Vagina (tissue), 2 donors: ENCODE measurements around the gene PWWP2B. TPM values are rescaled to one million over a fixed set of nuclear protein-coding genes. Genes with fewer than 3 reads are reported as not detected.

Source experiments
- DNase-seq, 2 donors: peaks; one replicate each; pipeline ENCODE4 v3.0.0-alpha.2; 2017; ENCODE audit errors: extremely low spot score in 2 of 2
- H3K27ac ChIP-seq: fragments of 200-600 bp; sonication (generic); one replicate; pipeline ENCODE4 v1.5.1; 2019
- H3K27me3 ChIP-seq: fragments of 200-600 bp; sonication (generic); one replicate; pipeline ENCODE4 v1.5.1; 2019
- H3K36me3 ChIP-seq, 2 donors: fragments of 200-600 bp; sonication (generic); one replicate each; pipeline ENCODE4 v1.5.1; 2017 to 2019
- H3K4me1 ChIP-seq: fragments of 200-600 bp; sonication (generic); one replicate; pipeline ENCODE4 v1.5.1; 2019
- H3K4me3 ChIP-seq, 2 donors: fragments of 200-600 bp; sonication (generic); 1 replicate in 1 of 2; 2 replicates in 1 of 2; pipeline ENCODE4 v1.5.1; 2016 to 2019
- H3K9me3 ChIP-seq: fragments of 200-600 bp; sonication (generic); one replicate; pipeline ENCODE4 v1.5.1; 2019
- POLR2A ChIP-seq, 2 donors: fragments of 450-650 bp; IDR thresholded peaks; one replicate each; pipeline ENCODE4 v1.6.1; 2017; ENCODE audit warnings: antibody characterized with exemption in 2 of 2, mild to moderate bottlenecking in 2 of 2, moderate library complexity in 2 of 2
- POLR2AphosphoS5 ChIP-seq, 2 donors: sonication (generic); formaldehyde crosslinking; IDR thresholded peaks; one replicate each; pipeline ENCODE4 v1.9.0; 2017; ENCODE audit warnings: antibody characterized with exemption in 2 of 2, mild to moderate bottlenecking in 2 of 2, low read depth in 1 of 2; ENCODE audit not compliant: insufficient read depth in 1 of 2
- intact Hi-C: fragments of 100-400 bp; cut with DNase I; formaldehyde crosslinking; loops from one replicate; pipeline ENCODE4 v1.15.1; 2023
- total RNA-seq: library from RNA; depleted of rRNA; stranded (reverse); fragments of >200 nt; gene quantifications from one replicate; pipeline ENCODE4 v1.2.3, GENCODE V29; 2016
- TF ChIP-seq, protein P1 (sequence below), 3 experiments: fragments of 450-650 bp in 2 of 3; fragments of 200-600 bp in 1 of 3; sonication (generic) in 1 of 3; IDR thresholded peaks; one replicate each; pipeline ENCODE4 v1.5.1; 2017 to 2019; ENCODE audit warnings: antibody characterized with exemption in 3 of 3, mild to moderate bottlenecking in 2 of 3, moderate library complexity in 2 of 3

Gene PWWP2B
- total RNA-seq, 1 donor from 2014 or later: 14.7 TPM

DNA sequence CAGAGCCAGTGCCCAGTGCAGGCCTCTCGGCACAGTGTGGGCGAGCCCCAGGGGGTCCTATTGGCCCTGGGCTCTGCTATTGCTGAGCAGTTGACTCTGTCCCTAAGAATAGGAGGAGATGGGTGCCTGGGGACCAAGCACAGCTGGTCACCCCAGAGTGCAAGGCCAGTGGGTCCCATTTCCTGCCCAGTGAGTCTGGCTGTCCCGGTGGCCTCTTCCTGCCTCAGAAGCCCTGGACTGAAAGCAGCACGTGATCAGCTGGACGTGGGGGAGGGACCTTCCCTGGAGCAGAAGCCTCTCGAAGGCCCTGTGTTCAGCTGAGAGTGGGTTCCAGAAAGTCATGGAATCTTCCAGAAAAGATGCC is 42.0 kb downstream of the PWWP2B start:
- no peak for DNase-seq
- H3K27me3 ChIP-seq: no peaks in the 10 kb centered on the region
- H3K27ac ChIP-seq: no peak overlapping the region
- no peaks in the 10 kb centered on the region for H3K4me1 ChIP-seq
- intact Hi-C loops: no loop called here
- no peak for TF ChIP-seq POLR2A (IDR thresholded peaks at IDR 0.05)
- TF ChIP-seq, protein P1, sequence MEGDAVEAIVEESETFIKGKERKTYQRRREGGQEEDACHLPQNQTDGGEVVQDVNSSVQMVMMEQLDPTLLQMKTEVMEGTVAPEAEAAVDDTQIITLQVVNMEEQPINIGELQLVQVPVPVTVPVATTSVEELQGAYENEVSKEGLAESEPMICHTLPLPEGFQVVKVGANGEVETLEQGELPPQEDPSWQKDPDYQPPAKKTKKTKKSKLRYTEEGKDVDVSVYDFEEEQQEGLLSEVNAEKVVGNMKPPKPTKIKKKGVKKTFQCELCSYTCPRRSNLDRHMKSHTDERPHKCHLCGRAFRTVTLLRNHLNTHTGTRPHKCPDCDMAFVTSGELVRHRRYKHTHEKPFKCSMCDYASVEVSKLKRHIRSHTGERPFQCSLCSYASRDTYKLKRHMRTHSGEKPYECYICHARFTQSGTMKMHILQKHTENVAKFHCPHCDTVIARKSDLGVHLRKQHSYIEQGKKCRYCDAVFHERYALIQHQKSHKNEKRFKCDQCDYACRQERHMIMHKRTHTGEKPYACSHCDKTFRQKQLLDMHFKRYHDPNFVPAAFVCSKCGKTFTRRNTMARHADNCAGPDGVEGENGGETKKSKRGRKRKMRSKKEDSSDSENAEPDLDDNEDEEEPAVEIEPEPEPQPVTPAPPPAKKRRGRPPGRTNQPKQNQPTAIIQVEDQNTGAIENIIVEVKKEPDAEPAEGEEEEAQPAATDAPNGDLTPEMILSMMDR (IDR thresholded peaks at IDR 0.05): no peak
- no peak for TF ChIP-seq POLR2AphosphoS5 (IDR thresholded peaks at IDR 0.05; ENCODE audit: insufficient read depth in 1 of 2, low read depth in 1 of 2)
- H3K4me3 ChIP-seq: no peak overlapping the region
- no peaks in the 10 kb centered on the region for H3K9me3 ChIP-seq
- no peaks in the 10 kb centered on the region for H3K36me3 ChIP-seq

DNA sequence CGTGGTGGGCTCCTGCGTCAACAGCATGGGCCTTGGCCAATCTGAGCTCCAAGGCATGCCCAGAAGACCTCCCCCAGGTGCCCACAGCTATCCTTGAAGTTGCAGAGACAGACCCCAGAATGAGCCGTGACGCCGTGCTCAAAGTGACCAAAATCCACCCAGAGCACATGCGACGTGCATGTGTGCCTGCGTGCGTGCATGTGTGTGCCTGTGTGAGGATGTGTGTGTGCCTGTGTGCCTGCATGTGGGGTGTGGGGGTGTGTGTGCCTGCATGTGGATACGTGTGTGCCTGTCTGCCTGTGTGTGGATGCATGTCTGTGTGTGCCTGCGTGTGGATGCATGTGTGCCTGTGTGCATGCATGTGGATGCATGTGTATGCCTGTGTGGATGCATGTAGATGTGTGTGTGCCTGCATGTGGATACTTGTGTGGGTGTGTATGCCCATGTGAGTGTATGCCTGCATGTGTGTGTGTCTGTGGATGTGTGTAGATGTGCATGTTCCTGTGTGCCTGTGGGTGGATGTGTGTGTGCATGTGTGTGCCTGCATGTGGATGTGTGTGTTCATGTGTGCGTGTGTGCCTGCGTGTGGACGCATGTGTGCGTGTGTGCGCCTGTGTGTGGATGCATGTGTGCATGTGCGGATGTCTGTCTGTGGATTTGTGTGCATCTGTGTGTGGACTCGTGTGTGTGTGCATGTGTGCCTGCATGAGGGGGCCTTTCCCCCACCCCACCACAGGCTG is 42.6 kb downstream of the PWWP2B start:
- intact Hi-C loops: no loop called here
- no peaks in the 10 kb centered on the region for H3K4me1 ChIP-seq

DNA sequence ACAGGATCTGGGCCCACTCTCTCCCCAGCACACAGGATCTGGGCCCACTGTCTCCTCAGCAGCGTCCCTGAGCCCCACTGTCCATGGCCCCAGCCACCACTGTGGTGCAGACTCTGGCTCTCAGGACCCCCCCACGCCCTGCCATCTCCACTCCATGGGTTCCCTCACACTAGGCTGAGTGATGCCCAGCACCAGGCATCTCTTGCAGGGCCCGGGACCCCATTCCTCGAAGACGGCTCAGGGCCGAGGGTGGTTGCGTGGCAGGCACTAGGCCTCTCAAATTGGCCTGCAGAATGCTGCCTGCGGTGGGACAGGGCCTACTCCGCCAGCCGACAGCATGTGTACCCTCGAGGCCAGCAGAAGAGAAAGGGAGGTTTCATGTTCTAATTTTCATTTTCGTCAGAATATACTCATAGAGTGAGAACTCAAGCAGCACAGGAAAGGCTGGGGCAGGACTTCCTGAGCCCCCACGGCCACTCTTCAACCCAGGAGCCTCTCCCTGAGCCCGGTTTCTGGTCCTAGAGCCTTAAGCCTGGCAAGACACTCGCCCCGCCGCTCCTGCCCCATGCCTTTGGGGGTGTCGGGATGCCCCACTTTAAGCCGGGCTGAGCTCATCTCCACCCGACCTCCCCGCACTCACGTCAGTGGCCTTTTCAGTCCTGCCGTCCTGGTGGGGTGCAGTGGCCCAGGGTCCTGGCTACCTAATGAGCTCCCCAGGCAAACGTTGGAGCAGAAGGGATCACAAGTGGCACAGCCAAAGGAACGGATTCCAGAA is 44.0 kb downstream of the PWWP2B start:
- no peaks in the 10 kb centered on the region for H3K4me1 ChIP-seq
- no peaks in the 10 kb centered on the region for H3K36me3 ChIP-seq
- H3K4me3 ChIP-seq: no peak overlapping the region
- no peaks in the 10 kb centered on the region for H3K27me3 ChIP-seq
- H3K9me3 ChIP-seq: no peaks in the 10 kb centered on the region
- no peak for DNase-seq
- TF ChIP-seq POLR2A (IDR thresholded peaks at IDR 0.05) (no peak), POLR2AphosphoS5 (IDR thresholded peaks at IDR 0.05; ENCODE audit: insufficient read depth in 1 of 2, low read depth in 1 of 2) (no peak)
- TF ChIP-seq, protein P1 (IDR thresholded peaks at IDR 0.05): no peak
- H3K27ac ChIP-seq: no peak overlapping the region
- intact Hi-C loops: no loop called here

More for the DNA sequence above, 42.6 kb downstream of the PWWP2B start:
- H3K4me3 ChIP-seq: no peak overlapping the region
- no peaks in the 10 kb centered on the region for H3K27me3 ChIP-seq
- no peak overlapping the region for H3K27ac ChIP-seq
- TF ChIP-seq POLR2AphosphoS5 (IDR thresholded peaks at IDR 0.05; ENCODE audit: insufficient read depth in 1 of 2, low read depth in 1 of 2): no peak
- no peak for TF ChIP-seq POLR2A (IDR thresholded peaks at IDR 0.05)
- no peak for DNase-seq
- no peaks in the 10 kb centered on the region for H3K36me3 ChIP-seq
- H3K9me3 ChIP-seq: no peaks in the 10 kb centered on the region

DNA sequence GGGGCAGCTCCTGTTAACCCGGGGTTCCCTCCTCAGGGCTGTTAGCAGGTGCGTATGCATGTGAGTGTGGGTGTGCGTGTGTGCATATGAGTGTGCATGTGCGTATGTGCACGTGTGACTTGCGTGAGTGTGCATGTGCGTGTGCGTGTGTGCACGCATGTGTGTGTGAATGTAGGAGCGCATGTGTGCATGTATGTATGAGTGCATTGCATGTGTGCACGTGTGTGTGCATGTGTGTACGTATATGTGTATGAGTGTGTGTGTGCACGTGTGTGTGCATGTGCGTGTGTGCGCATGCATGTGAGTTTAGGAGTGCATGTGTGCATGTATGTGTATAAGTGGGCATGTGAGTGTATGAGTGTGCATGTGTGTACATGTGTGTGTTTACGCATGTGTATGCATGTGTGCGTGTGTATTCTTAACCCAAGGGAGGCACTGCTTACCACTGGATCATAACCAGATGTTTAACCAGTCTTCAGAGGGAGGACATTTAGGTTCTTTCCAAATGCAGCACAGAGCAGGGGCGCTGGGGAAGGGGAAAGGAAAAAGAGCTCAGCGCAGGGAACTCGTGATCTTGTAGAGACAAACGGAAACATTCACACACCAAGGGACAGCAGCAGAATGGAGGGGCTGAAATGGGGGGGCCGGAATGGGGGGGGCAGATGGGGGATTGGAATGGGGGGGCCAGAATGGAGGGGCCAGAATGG is 45.0 kb downstream of the PWWP2B start:
- Histone ChIP-seq H3K4me1 (peaks cover 9% of the 10 kb centered on the region), H3K4me3 (no peak overlapping the region), H3K27ac (no peak overlapping the region), H3K27me3 (no peaks in the 10 kb centered on the region), H3K36me3 (no peaks in the 10 kb centered on the region), H3K9me3 (no peaks in the 10 kb centered on the region)
- intact Hi-C loops: no loop called here
- no peak for DNase-seq
- TF ChIP-seq, protein P1 (IDR thresholded peaks at IDR 0.05): no peak
- TF ChIP-seq POLR2AphosphoS5 (IDR thresholded peaks at IDR 0.05; ENCODE audit: insufficient read depth in 1 of 2, low read depth in 1 of 2): no peak

DNA sequence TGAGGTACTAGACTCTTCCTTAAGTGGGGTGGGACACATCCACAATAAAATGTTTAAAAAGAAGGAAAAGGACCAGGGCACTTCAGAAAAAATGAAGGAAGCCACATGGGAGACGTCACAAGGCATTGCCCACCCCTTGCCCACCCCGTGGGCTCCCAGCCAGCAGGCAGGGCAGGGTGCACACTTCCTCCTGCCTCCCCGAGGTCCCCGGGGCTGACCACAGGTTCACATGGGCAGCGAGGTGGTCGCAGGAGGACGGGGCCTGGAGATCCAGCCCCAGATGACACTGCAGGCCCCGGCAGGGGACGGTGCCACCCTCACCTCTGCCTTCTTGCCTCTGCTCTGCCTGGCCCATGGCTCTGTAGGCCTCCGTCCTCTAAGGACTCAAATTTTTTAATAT is 45.6 kb downstream of the PWWP2B start:
- intact Hi-C loops: no loop called here
- TF ChIP-seq POLR2AphosphoS5 (IDR thresholded peaks at IDR 0.05; ENCODE audit: insufficient read depth in 1 of 2, low read depth in 1 of 2) (no peak), POLR2A (IDR thresholded peaks at IDR 0.05) (no peak)
- TF ChIP-seq, protein P1 (IDR thresholded peaks at IDR 0.05): no peak
- no peaks in the 10 kb centered on the region for H3K27me3 ChIP-seq
- no peak for DNase-seq
- H3K27ac ChIP-seq: no peak overlapping the region
- H3K9me3 ChIP-seq: no peaks in the 10 kb centered on the region
- no peak overlapping the region for H3K4me3 ChIP-seq
- H3K4me1 ChIP-seq: peaks cover 16% of the 10 kb centered on the region
- no peaks in the 10 kb centered on the region for H3K36me3 ChIP-seq
